Right atrium auricular region (tissue), 2 donors: ENCODE results near the gene SYAP1. TPM values are rescaled to one million over a fixed set of nuclear protein-coding genes. Genes with fewer than 3 reads are reported as not detected.

Source experiments
- DNase-seq: peaks from one replicate; pipeline ENCODE4 v3.0.0-alpha.2; 2019; ENCODE audit warnings: low spot score
- H3K27ac ChIP-seq, 2 donors: fragments of 200-600 bp; sonication (generic); 1 replicate in 1 of 2; 2 replicates in 1 of 2; pipeline ENCODE4 v1.5.1; 2016 to 2019
- H3K27me3 ChIP-seq, 2 donors: fragments of 200-600 bp; sonication (generic); one replicate each; pipeline versions ENCODE4 v1.5.1 to v1.6.0; 2017 to 2019
- H3K36me3 ChIP-seq: fragments of 200-600 bp; sonication (generic); one replicate; pipeline ENCODE4 v1.5.1; 2016
- H3K4me1 ChIP-seq, 2 donors: fragments of 200-600 bp; sonication (generic); one replicate each; pipeline versions ENCODE4 v1.5.1 to v1.6.0; 2017 to 2019
- H3K4me3 ChIP-seq, 2 donors: fragments of 200-600 bp; sonication (generic); 1 replicate in 1 of 2; 2 replicates in 1 of 2; pipeline ENCODE4 v1.5.1; 2017 to 2019; ENCODE audit warnings: mild to moderate bottlenecking in 1 of 2, moderate library complexity in 1 of 2
- H3K9me3 ChIP-seq, 2 donors: fragments of 200-600 bp; sonication (generic); one replicate each; pipeline ENCODE4 v1.5.1; 2019
- CTCF ChIP-seq, 2 donors: fragments of 200-600 bp; sonication (generic); IDR thresholded peaks; one replicate each; pipeline ENCODE4 v1.5.1; 2019; ENCODE audit warnings: antibody characterized with exemption in 2 of 2
- total RNA-seq, 2 donors: library from RNA; depleted of rRNA; stranded (reverse); fragments of >200 nt; gene quantifications; one replicate each; pipeline ENCODE4 v1.1.0, GENCODE V29; 2016

The SYAP1 gene
- total RNA-seq, 2 donors from 2014 or later = 16.9 to 17.6 TPM

GRCh38 chrX:16797841-16798240 lies 78.4 kb downstream of the SYAP1 start:
- no peaks in the 10 kb centered on the region for H3K27me3 ChIP-seq
- DNase-seq = no peak
- H3K4me1 ChIP-seq = no peaks in the 10 kb centered on the region
- H3K27ac ChIP-seq = no peak overlapping the region
- H3K4me3 ChIP-seq = no peak overlapping the region
- no peaks in the 10 kb centered on the region for H3K9me3 ChIP-seq
- peaks cover 14% of the 10 kb centered on the region for H3K36me3 ChIP-seq
- TF ChIP-seq CTCF (IDR thresholded peaks at IDR 0.05) = no peak

- Histone ChIP-seq H3K4me1 (peaks cover 0 to 9% of the 10 kb centered on the region in 2 donors), H3K27me3 (no peaks in the 10 kb centered on the region), H3K27ac (no peak overlapping the region), H3K9me3 (no peaks in the 10 kb centered on the region), H3K4me3 (no peak overlapping the region), H3K36me3 (no peaks in the 10 kb centered on the region)
- no peak for TF ChIP-seq CTCF (IDR thresholded peaks at IDR 0.05)
- DNase-seq = no peak
Observed at GRCh38 chrX:16804923-16805464, 85.6 kb downstream of the SYAP1 start.

GRCh38 chrX:16807548-16807947 lies 88.1 kb downstream of the SYAP1 start:
- Histone ChIP-seq H3K4me3 (peak overlapping the region in 1 of 2 donors; percentile 29), H3K4me1 (peaks cover 0 to 9% of the 10 kb centered on the region in 2 donors), H3K27me3 (no peaks in the 10 kb centered on the region), H3K27ac (peak overlapping the region in 1 of 2 donors; percentile 12), H3K36me3 (no peaks in the 10 kb centered on the region), H3K9me3 (no peaks in the 10 kb centered on the region)
- no peak for TF ChIP-seq CTCF (IDR thresholded peaks at IDR 0.05)
- no peak for DNase-seq

GRCh38 chrX:16807976-16808542 lies 88.6 kb downstream of the SYAP1 start:
- Histone ChIP-seq H3K9me3 (no peaks in the 10 kb centered on the region), H3K27ac (peak overlapping the region in 1 of 2 donors; percentile 12)
- no peak for TF ChIP-seq CTCF (IDR thresholded peaks at IDR 0.05)

GRCh38 chrX:16814597-16814996 lies 95.2 kb downstream of the SYAP1 start:
- H3K4me3 ChIP-seq = no peak overlapping the region
- H3K27ac ChIP-seq = no peak overlapping the region
- no peaks in the 10 kb centered on the region for H3K36me3 ChIP-seq
- no peaks in the 10 kb centered on the region for H3K4me1 ChIP-seq
- no peaks in the 10 kb centered on the region for H3K9me3 ChIP-seq
- DNase-seq = no peak
- no peaks in the 10 kb centered on the region for H3K27me3 ChIP-seq
- no peak for TF ChIP-seq CTCF (IDR thresholded peaks at IDR 0.05)

More at GRCh38 chrX:16807976-16808542, 88.6 kb downstream of the SYAP1 start:
- Histone ChIP-seq H3K4me3 (peak overlapping the region in 1 of 2 donors; percentile 29), H3K27me3 (no peaks in the 10 kb centered on the region), H3K4me1 (peaks cover 0 to 9% of the 10 kb centered on the region in 2 donors), H3K36me3 (no peaks in the 10 kb centered on the region)
- DNase-seq = no peak

Other genes starting within 250 kb of the SYAP1 start
- gene S100G, start 69.5 kb upstream of the SYAP1 start, total RNA-seq = not detected
- gene CTPS2, start 6.9 kb upstream of the SYAP1 start, total RNA-seq = 1 to 10 TPM; 4.4 to 4.8 TPM
- 10 to 100 TPM in 1 of 2 donors, 1 to 10 TPM in 1; 6.2 to 10.1 TPM for gene TXLNG, start 66.9 kb downstream of the SYAP1 start, total RNA-seq
- gene RBBP7, start 150.8 kb downstream of the SYAP1 start, total RNA-seq = 10 to 100 TPM; 70.7 to 72.2 TPM
- 10 to 100 TPM in 1 of 2 donors, 1 to 10 TPM in 1; 6.2 to 14.1 TPM for gene REPS2, start 227.0 kb downstream of the SYAP1 start, total RNA-seq